ENCODE data around the gene KIR2DL3.
"Not testable (repeated sequence)": the region's sequence is repeated elsewhere in the genome, so short reads cannot be mapped to it uniquely, and the experiment has no call there.

KIR2DL3 gene

GRCh38 chr19:54738306-54738705 lies at the start of gene KIR2DL3:
KIR2DL3 (plus strand) TSS chr19:54738513; CDS start chr19:54738546, 33 bp downstream.
- DNase-seq (ENCODE audit: low read depth in 2 of 2) = not testable (repeated sequence)

DNA sequence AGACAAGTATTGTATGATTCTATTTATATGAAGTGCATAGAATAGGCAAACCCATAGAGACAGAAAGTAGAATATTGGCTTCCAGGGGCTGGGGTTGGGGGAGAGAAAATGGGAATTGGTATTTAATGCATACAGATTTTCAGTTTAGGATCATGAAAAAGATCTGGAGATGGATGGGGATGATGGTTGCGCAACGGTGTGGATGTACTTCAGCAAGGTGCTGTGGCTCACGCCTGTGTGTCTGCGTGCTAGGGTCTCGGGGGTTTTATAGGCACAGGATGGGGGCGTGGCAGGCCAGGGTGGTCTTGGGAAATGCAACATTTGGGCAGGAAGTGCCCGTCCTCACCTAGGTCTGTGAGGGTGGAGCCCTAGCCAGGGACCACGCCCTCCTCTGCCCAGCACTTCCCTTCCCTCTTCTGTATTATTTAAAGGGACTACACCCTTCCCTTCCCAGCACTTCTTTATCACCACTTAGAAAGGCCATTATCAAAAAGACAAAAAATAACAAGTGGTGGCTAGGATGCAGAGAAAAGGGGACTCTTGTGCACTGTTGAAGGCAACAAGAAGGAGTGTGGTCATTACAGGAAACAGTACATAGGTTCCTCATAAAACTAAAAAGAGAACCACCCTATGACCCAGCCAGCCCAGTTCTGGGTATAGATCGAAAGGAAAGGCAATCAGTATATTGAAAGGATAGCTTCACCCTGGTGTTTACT lies 46.6 kb upstream of the KIR2DL3 start:
- no peak for DNase-seq (ENCODE audit: low read depth in 2 of 2)

GRCh38 chr19:54692298-54692615 lies 46.1 kb upstream of the KIR2DL3 start:
- DNase-seq (ENCODE audit: low read depth in 2 of 2) = no peak

- no peak for DNase-seq (ENCODE audit: low read depth in 2 of 2)
These were observed 43.7 kb upstream of the KIR2DL3 start for GRCh38 chr19:54694648-54695047.

DNA sequence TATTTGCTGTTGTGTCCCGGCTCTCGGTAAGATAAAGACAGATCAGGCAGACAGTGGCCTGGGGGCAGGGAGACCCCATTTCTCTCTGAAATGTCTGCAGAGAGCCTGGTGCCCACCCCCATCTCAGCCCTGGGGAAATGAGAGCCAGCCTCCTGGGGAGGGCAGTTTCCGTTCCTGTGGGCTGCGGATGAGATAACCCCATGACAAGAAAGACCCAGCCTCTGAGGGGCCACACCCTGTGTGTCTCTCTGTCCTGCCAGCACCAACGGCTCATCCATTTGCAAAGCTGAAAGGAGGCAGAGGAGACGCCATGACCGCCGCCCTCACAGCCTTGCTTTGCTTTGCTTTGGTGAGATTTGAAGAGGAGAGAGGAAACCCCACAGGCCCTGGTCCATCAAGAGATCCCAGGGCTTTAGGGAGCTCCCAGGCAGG lies 42.2 kb upstream of the KIR2DL3 start:
- DNase-seq (ENCODE audit: low read depth in 2 of 2) = no peak

- no peak for DNase-seq (ENCODE audit: low read depth in 2 of 2)
These were observed 41.5 kb upstream of the KIR2DL3 start for GRCh38 chr19:54696766-54697165.

DNA sequence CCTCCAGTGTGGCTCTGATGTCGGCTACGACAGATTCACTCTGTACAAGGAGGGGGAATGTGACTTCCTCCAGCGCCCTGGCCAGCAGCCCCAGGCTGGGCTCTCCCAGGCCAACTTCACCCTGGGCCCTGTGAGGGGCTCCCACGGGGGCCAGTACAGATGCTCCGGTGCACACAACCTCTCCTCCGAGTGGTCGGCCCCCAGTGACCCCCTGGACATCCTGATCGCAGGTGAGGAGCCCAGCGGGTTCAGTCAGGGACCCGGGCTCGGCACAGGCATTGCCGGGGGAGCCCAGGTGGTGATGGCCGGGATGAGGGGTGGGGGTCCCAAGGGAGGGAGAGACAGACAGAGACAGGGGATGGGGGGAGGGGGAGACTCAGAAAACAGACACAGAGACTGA lies 40.6 kb upstream of the KIR2DL3 start:
- DNase-seq (ENCODE audit: low read depth in 2 of 2) = not testable (repeated sequence)

DNA sequence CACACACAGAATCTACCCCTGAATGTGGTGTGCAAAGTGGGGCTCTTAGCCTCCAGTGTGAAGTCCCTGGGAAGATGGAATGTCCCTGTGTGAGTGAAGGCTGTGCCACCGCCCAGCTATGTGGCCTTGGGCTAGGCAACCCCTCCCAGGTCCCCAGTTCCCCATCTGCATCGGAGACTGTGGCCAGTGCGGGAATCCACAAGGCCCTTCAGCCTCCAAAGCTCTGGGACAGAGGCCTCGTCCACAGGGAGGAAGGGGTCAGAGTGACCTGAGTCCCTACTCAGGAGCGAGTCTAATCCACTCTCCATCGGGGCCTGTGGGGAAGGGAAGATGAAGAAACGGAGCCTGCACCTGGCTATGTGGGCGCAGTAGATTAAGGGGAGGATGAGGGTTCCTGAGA lies 33.4 kb upstream of the KIR2DL3 start:
- no peak for DNase-seq (ENCODE audit: low read depth in 2 of 2)

GRCh38 chr19:54707962-54708361 lies 30.4 kb upstream of the KIR2DL3 start:
- no peak for DNase-seq (ENCODE audit: low read depth in 2 of 2)

DNA sequence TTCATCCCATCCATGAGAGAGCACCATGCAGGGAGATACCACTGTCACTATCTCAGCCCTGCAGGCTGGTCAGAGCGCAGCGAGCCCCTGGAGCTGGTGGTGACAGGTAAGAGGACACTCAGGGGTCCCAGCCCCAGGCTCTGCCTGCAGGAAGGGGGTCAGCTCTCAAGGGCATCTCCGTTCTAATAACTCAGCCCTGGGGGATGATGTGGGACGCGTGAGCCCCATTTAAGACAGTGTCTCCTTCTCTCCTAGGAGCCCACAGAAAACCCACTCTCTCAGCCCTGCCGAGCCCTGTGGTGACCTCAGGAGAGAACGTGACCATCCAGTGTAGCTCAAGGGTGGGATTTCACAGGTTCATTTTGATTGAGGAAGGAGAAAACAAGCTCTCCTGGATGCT lies 29.5 kb upstream of the KIR2DL3 start:
- DNase-seq (ENCODE audit: low read depth in 2 of 2) = no peak

- DNase-seq (ENCODE audit: low read depth in 2 of 2) = no peak
These were observed 28.9 kb upstream of the KIR2DL3 start for GRCh38 chr19:54709212-54709948.

DNA sequence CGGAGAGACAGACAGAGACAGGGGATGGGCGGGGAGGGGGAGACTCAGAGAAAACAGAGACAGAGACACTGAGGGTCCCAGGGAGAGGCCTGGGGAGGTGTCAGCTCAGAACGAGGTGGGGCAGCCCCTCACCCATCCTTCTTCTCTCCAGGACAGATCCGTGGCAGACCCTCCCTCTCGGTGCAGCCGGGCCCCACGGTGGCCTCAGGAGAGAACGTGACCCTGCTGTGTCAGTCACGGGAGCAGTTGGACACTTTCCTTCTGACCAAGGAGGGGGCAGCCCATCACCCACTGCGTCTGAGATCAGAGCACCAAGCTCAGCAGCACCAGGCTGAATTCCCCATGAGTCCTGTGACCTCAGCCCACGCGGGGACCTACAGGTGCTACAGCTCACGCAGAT lies 28.4 kb upstream of the KIR2DL3 start:
- not testable (repeated sequence) for DNase-seq (ENCODE audit: low read depth in 2 of 2)

- no peak for DNase-seq (ENCODE audit: low read depth in 2 of 2)
These were observed 14.2 kb upstream of the KIR2DL3 start, which contains the start of gene KIR3DL3 for GRCh38 chr19:54724142-54724541. KIR3DL3 (plus strand) TSS chr19:54724442; CDS start chr19:54724497, 55 bp downstream.

- no peak for DNase-seq (ENCODE audit: low read depth in 2 of 2)
These were observed 13.7 kb upstream of the KIR2DL3 start for GRCh38 chr19:54724644-54725043.

GRCh38 chr19:54725321-54725720 lies 13.0 kb upstream of the KIR2DL3 start:
- no peak for DNase-seq (ENCODE audit: low read depth in 2 of 2)

DNA sequence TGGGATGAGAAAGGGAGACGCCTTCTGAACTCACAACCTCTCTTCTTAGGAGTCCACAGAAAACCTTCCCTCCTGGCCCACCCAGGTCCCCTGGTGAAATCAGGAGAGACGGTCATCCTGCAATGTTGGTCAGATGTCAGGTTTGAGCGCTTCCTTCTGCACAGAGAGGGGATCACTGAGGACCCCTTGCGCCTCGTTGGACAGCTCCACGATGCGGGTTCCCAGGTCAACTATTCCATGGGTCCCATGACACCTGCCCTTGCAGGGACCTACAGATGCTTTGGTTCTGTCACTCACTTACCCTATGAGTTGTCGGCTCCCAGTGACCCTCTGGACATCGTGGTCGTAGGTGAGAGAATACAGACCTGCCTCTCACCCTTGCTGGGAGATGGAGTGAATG lies 10.8 kb upstream of the KIR2DL3 start:
- DNase-seq (ENCODE audit: low read depth in 2 of 2) = no peak

DNA sequence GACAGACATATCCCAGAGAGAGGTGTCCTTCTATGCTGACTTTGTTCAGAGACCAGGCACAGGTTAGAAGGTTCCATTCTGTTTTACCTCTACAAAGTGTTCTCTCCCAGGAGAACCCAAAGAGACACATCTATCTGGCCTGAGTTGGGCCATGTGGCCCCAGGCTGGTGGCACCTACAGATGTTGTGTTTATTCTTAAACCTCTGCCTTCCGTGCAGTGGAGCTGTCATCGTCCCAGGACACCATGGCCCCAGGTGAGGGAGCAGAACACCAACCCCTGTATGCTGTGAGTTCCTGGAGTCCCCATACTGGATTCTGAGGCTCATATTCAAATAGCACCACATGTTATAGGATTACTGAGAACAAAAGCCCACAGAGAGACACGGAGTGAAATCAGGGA lies 10.1 kb upstream of the KIR2DL3 start:
- DNase-seq (ENCODE audit: low read depth in 2 of 2) = no peak

- DNase-seq (ENCODE audit: low read depth in 2 of 2) = no peak
These were observed 8.7 kb upstream of the KIR2DL3 start for GRCh38 chr19:54729416-54730188.

- no peak for DNase-seq (ENCODE audit: low read depth in 2 of 2)
These were observed 7.1 kb upstream of the KIR2DL3 start for GRCh38 chr19:54731191-54731590.

- no peak for DNase-seq (ENCODE audit: low read depth in 2 of 2)
These were observed 402 bp downstream of the KIR2DL3 start for GRCh38 chr19:54738715-54739114.

GRCh38 chr19:54739587-54740497 lies 1.5 kb downstream of the KIR2DL3 start:
- DNase-seq (ENCODE audit: low read depth in 2 of 2) = no peak

All from stimulated activated CD4-positive, alpha-beta T cell treated with anti-CD3 and anti-CD28 coated beads, Interleukin-12 subunit alpha, Interleukin-12 subunit beta, amount 100 ng/mL, for 24 hours (primary cell).